ENCODE measurements around the gene ENTHD1.

DNA sequence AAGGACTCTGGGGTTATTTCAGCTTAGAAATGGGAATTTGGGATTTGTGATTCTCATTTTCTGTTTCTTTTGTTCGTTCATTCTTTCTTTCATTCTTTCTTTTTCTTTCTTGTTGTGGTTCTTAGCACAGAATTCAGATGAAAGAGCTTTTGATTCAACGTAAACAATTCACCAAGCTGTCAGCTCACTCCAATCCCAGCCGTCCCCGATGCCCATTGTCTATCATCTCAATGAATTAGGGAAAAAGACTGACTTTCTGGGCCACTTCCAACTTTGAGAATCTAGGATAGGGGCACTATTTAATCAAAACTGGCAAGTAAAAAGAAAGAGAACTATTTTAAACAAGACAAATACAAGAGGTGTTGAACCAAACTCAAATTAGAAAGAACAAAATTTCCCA is 41.6 kb upstream of the ENTHD1 start:
- TF ChIP-seq, protein P1, sequence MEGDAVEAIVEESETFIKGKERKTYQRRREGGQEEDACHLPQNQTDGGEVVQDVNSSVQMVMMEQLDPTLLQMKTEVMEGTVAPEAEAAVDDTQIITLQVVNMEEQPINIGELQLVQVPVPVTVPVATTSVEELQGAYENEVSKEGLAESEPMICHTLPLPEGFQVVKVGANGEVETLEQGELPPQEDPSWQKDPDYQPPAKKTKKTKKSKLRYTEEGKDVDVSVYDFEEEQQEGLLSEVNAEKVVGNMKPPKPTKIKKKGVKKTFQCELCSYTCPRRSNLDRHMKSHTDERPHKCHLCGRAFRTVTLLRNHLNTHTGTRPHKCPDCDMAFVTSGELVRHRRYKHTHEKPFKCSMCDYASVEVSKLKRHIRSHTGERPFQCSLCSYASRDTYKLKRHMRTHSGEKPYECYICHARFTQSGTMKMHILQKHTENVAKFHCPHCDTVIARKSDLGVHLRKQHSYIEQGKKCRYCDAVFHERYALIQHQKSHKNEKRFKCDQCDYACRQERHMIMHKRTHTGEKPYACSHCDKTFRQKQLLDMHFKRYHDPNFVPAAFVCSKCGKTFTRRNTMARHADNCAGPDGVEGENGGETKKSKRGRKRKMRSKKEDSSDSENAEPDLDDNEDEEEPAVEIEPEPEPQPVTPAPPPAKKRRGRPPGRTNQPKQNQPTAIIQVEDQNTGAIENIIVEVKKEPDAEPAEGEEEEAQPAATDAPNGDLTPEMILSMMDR (IDR thresholded peaks at IDR 0.05; ENCODE audit: low read depth, low read length): no peak
- no peak for TF ChIP-seq EZH2phosphoT487 (IDR thresholded peaks at IDR 0.05; ENCODE audit: low read depth)

All from OCI-LY3 (cell line).